HuH-7 (cell line): ENCODE measurements around the gene PRDM16.

Experiments
- DNase-seq: peaks from one replicate; pipeline ENCODE4 v3.0.0; 2011; ENCODE audit warnings: low spot score

The PRDM16 gene

DNA sequence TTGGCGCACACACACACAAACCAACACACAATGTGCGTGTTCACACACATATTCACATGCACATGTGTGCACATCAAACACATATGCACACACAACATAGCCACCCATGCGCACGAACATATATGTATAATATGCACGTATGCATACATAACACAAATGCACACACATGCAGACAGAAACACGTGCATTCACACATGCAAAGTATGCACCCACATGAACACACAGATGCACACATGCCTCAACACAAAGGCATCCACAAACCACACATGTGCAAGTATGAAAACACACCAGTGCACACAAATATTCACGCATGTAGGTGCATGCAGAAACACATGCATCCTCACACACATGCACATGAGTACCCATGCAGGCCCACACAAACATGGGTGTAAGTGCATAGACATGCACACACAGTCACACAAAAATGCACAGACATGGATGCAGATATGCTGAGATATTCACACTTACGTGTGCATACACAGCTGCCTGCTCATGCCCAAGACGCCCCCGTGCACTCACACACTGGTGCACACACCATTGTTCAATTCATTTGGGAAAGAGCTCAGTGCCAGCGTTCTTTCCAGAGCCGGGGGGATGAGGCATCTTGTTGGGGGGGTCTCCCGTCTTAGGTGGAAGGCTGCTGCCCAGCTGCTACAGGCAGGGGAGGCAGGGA is 332.7 kb downstream of the PRDM16 start:
- no peak for DNase-seq

GRCh38 chr1:3402258-3403010 is 333.4 kb downstream of the PRDM16 start:
- no peak for DNase-seq

GRCh38 chr1:3403011-3403345 is 334.0 kb downstream of the PRDM16 start:
- no peak for DNase-seq

GRCh38 chr1:3403388-3404231 is 334.6 kb downstream of the PRDM16 start:
- peak; percentile 58 for DNase-seq

DNA sequence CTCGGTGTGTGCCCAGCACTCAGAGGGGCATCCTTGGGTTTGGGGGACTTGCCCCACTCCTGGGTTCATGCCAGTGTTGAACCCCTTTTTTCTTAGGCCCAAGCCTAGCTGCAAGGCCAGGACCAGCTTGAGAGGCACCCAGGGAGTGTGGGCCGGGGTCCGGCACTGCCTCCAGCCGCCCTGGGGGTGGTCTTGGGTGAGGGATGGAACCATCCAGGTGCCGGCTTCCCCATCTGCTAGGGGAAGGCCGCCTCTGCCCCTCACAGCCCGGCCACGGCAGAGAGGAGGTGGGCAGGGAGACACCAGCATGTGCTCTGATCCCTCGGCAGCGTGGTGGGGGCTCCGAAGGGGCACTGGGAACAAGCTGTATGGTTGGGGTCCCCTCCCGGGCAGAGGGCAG is 335.3 kb downstream of the PRDM16 start:
- DNase-seq = no peak

DNA sequence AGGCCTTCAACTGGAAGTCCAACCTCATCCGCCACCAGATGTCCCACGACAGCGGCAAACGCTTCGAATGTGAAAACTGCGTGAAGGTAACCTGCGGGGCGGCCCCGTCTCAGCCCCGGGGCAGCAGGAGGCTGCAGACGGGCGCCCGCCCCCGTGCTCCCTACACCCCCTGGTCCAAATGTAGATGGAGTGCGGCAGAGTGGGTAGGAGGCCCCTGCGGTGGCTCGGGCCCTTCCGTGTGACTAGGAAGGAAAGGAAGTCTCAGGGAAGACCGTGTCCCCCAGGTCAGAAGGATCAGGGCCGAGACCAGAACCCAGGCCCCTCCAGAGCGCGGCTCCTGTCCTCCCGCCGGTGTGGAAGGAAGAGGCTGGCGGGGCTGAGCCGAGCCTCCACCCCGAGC is 335.8 kb downstream of the PRDM16 start:
- DNase-seq = no peak

DNA sequence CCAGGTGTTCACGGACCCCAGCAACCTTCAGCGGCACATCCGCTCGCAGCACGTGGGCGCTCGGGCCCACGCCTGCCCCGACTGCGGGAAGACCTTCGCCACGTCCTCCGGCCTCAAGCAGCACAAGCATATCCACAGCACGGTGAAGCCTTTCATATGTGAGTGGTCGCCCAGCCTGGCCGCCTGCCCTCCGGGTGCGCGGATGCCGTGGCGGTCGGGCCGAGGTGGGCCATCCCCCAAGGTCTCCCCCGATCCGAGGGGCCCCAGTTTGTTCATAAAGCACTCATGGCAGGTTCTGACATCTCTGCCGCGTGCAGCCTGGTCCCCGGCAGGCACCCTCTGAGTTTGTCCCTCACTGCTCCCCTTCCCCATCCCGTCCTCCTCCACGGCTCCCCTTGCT is 336.5 kb downstream of the PRDM16 start:
- no peak for DNase-seq

- DNase-seq = no peak
Observed at GRCh38 chr1:3405974-3406867, 337.2 kb downstream of the PRDM16 start.

DNA sequence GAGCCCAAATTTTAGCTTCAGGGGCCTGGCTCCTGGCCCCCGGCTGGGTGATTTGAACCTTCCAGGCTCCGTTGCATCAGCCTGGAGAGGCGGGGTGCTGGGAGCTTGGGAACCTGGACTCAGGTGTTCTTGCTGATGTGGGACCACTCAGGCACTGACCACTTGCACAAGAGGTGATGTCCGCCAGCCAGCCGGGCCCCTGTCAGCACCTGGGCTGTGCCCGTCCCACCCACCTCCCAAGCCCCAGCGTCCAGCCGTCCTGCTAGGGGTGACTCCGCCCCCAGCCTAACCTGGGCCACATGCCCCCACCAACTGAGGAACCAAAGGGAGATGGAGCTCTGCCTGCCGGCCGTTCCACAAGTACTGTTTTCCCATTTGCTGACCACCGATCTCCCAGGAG is 338.0 kb downstream of the PRDM16 start:
- DNase-seq = no peak

DNA sequence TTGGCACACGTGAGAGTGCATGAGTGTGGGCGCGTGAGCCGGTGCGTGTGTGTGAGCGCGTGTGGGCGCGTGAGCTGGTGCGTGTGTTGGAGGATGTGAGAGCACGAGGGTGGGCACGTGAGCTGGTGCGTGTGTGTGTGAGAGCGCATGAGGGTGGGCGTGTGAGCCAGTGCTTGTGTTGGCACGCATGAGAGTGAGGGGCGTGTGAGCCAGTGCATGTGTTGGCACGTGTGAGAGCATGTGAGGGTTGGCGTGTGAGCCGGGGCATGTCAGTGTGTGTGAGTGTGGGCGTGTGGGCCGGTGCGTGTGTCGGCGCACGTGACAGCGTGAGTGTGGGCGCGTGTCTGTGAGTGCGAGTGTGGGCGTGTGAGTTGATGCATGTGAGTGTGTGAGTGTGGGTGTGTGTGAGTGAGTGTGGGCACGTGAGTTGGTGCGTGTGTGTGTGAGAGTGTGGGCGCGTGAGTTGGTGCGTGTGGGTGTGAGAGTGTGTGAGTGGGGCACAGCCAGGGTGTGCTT is 339.8 kb downstream of the PRDM16 start:
- DNase-seq = no peak

DNA sequence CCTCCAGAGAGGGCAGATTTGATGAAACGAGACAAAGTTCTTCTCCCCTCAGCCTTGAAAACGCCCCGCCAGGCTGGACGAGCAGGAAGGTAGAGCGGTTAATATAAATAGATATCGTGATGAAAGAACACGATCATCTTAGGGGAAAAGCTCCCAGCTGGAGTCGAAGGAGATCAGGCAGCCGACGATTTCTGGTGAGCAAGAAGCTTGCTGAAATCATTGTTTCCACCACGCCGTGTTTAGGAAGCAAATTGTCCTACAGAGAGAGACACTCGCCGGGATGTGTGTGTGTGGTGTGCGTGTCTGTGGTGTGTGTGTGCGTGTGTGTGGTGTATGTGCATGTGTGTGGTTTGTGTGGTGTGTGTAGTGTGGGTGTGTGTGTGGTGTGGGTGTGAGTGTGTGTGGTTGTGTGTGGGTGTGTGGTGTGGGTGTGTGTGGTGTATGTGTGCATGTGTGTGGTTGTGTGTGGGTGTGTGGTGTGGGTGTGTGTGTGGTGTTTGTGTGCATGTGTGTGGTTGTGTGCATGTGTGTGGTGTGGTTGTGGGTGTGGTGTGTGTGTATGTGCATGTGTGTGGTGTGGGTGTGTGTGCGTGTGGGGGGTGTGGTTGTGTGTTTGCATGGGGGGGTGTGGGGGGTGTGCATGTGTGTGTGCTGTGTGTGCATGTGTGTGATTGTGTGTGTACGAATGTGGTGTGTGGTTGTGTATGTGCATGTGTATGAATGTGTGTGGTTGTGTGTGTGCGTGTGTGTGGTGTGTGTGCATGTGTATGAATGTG is 340.6 kb downstream of the PRDM16 start:
- no peak for DNase-seq

DNA sequence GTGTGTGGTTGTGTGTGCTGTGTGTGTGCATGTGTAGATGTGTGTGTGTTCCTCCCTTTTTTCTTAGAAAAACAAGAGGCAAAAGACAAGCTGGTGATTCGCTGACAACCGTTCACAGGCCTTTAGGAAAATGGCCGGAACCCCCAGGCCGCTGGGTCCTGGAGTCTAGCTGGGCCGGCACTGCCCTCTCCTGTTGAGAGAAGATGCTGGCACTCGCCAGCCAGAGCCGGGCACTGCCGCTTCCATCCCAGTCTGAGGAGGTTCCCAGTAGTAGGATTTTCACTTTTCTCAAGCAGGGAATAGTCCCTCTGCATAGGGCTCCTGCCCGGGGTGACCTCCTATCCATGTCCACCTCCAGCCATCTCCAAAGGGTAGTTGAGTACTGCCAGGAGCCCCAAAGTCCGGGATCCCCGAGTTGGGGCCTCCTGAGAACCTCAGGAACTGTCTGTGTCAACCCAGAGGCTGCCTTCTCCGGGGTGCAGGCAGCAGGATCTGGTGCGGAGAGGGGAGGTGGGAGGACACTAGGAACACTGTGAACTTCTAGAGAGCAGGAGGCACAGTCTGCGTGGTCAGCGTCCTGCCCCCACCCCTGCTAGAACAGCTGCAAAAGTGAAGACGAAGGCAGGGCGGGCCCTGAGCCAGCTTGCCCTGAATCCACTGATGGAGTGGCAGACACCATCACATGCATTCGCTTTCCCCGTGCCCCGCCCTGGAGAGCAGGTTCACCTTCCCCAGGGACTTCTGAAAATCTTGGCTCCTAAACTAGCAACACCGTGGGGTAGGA is 341.3 kb downstream of the PRDM16 start:
- peak; percentile 76 for DNase-seq

DNA sequence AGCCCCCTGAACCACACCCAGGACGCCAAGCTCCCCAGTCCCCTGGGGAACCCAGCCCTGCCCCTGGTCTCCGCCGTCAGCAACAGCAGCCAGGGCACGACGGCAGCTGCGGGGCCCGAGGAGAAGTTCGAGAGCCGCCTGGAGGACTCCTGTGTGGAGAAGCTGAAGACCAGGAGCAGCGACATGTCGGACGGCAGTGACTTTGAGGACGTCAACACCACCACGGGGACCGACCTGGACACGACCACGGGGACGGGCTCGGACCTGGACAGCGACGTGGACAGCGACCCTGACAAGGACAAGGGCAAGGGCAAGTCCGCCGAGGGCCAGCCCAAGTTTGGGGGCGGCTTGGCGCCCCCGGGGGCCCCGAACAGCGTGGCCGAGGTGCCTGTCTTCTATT is 342.8 kb downstream of the PRDM16 start:
- no peak for DNase-seq

GRCh38 chr1:3412376-3412775 is 343.4 kb downstream of the PRDM16 start:
- DNase-seq = no peak

GRCh38 chr1:3413975-3414710 is 345.1 kb downstream of the PRDM16 start:
- no peak for DNase-seq

GRCh38 chr1:3415260-3416090 is 346.5 kb downstream of the PRDM16 start:
- DNase-seq = no peak

DNA sequence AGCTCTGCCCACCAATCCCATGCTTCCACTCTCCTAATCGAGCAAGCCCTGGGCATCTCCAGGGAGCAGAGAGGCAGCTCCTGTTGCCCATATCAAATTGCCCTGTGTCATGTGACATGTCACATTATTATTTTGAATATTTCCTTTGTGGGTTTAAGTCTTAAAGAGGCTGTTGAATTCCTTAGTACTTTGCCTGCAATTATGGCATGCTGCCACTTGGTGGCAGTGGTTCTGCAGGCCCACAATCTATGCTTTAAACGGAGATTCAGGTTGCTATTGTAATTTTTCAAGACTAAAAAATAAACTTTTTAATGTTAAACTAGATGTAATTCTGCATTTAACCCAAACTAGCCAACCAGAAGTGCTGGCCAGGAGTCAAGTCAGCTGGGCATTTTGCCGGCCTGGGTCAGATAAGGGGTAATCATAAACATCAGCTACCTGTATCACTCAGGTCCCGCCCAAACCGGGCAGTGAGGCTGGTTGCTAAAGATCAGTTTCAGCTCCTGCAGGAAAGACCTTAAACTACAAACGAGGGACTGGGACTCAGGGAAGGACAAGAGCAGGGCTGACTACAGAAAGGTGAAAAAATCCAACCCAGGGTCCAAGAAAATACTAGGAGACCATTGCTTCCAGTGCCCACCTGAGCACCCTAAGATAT is 348.2 kb downstream of the PRDM16 start:
- DNase-seq = no peak

- DNase-seq = no peak
Observed at GRCh38 chr1:3417934-3418333, 348.9 kb downstream of the PRDM16 start.
